GM19099 (cell line): Measurements from ENCODE around the gene HYAL1.

Experiments
- POLR2A ChIP-seq: IDR thresholded peaks from 3 replicates; pipeline ENCODE4 v1.6.1; 2011; ENCODE audit warnings: low read depth; ENCODE audit not compliant: insufficient read length; ENCODE audit errors: extremely low read depth

HYAL1 gene

DNA sequence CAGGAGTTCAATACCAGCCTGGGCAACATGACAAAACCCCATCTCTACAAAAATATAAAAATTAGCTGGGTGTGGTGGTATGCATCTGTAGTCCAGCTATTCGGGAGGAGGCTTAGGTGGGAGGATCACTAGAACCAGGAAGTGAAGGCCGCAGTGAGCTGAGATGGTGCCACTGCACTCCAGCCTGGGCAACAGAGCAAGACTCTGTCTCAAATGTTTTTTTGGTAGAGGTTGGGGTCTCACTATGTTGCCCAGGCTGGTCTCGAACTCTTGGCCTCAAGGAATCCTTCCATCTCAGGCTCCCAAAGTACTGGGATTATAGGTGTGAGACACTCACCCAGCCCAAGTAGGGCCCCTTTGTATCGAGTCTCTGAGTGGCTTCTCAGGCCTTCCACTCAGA is 9.3 kb downstream of the HYAL1 start:
- no peak for TF ChIP-seq POLR2A

DNA sequence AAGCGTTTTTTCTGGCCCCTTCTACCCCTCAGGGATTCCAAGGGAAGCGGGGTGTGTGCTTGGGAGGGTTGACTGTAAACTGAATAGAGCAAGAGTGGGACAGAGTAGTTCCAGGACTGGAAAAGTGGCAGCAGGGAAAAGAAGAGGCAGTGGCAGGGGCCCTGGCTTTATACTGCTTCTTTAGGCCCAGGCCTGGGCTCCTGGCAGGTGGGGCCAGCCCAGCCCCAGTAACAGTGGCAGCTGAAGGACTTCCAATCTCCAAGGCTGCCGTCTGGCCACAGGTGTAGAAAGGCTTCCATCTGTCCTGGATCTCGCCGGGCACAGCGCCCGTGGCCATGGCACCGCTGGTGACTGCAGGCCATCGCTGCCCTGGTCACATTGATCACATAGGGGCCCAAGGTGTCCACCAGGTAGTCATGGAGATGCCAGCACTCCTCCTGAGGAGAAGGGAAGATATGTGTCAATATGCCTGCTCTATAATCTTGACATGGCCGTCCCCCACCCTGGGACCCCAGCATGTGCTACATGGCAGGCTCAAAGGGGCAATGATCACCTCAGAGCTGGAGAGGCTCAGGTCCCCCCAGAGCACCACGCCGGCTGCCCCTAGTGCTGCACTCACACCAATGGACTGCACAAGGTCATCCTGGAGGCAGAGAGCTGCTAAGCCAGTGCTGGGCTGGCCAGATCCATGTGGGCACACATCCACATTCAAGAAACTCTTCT is 10.1 kb downstream of the HYAL1 start:
- TF ChIP-seq POLR2A: no peak

DNA sequence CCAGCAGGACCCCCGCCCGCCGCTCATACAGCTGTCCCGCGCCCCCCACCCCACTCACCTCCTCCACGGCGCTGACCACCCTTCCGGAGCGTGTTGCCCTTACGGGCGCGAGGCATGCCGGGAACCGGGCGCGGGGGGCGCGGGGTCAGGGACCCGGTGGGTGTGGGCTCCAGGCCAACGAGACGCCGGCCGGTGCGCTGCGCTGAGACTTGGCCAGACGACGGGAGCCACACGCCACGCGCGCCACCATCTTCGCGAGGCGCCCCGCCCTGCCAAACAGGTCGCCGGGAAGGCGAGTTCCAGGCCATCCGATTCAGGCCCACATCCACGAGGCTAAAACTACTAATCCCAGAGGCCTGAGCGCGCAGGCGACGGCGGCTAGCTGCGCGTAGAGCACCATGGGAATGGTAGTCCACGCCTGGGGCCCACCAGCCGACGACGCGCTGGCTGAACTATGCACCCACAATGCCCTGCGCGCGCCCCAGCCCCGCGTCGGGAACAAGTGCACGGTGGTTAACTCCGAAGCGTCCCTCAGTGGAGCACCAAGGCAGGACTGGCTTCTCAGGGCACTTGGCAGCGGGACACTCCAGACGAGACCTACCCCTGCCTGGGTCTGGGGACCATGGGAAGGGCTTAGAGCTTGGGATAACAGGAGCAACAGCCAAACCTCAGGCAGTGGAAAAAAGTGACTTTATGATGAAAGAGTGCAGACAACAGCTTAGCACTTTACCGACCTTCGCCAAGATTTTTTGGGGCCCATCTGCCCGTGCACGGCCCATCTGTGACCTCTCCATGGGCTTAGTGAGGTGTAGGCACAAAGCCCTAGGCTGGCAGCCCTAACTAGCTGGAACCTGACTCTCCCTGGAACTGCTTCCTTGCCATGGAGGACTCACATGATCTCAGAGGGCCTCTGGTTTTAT is 11.0 kb downstream of the HYAL1 start, which contains the start of gene IFRD2:
Gene IFRD2, minus strand, starts transcription at position 271 of the 920 bp plus-strand sequence. Its CDS starts 155 bp downstream, at position 116.
- TF ChIP-seq POLR2A: peak; percentile 82

DNA sequence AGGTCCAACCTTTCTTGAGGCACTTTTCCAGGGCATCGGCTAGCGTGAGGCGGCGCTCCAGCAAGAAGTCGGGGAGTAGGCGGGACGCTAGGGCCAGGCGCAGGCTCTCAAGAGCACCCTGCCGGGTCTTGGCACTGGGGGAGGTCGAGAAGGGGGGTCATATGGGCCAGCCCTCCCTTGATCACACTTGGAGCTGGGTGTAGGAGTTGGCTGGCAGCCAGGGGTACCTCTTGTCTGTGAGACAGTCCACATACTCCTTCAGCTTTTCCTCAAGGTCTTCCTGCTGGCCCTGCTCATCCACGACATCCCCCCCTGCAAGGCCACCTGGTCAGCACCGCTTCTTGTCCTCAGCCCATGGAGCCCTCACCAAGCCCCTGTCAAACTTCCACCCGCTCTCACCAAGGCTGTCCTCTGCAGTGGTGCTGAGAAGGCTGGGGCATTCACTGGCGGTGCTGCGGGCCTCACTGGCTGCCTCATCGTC is 13.2 kb downstream of the HYAL1 start:
- no peak for TF ChIP-seq POLR2A

DNA sequence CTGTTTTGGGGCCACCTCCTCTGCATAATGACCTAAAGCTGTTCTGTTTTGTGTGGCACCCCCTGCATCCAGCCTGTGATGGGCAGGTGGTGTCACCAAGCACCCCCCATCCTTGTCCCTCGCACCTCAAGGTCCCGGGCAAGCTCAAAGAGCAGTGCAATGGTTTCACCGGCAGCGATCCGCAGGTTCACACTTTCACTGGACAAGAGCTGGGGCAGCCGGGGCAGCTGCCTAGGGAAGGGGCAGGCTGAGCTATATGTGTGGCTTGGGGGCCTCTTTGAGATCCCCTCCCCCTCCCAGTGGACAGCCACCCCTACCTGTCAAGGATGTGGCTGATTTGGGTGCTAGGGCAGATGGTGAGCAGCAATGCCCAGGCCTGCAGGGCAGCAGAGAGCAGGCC is 14.2 kb downstream of the HYAL1 start:
- no peak for TF ChIP-seq POLR2A

DNA sequence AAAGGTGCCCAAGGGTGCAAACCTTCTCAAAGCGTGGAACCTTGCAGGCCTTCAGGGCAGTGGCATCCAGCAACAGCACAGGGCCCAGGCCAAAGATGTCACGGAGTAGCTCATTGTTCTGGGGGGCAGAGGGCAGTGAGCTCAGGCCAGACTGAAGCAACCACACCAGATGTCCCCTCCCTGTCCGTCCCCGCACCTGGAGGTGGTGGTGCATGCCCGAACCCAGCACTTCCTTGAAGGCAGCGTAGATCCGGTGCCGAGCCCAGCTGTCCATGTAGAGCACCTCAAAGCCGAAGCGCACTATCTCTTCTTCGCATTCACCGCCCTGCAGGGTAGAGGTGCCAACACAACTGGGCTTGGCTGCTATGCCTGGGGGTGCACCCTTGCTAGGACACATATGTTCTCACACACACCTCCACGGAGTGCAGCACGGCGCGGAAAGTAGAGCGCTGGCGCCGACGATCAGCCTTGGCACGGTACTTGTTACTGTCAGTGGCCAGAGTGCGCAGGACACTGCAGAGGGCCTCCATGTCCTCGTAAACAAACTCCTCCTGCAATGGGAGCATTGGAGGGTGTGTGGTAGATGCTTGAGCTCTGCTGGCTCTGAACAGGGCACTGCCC is 14.9 kb downstream of the HYAL1 start:
- TF ChIP-seq POLR2A: no peak

DNA sequence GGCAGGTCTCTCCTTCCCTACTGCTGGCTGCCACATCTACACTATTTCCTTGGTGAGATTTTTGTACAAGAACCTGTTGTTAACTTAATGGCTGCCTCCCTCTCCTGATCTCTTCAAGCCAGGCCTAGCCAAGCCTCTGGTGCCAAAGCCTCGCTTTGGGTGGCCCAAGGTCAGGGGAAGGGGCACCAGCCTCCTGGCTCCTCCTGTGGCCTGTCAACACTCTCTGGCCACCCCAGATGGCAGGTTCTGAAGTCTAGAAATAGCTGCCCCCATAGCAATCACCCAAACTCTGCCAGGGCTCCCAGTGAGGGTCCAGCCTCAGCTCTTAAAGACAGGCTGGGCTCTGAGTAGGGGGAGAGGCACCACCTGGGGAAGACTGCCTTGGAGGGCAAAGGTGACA is 16.1 kb downstream of the HYAL1 start:
- TF ChIP-seq POLR2A: no peak

DNA sequence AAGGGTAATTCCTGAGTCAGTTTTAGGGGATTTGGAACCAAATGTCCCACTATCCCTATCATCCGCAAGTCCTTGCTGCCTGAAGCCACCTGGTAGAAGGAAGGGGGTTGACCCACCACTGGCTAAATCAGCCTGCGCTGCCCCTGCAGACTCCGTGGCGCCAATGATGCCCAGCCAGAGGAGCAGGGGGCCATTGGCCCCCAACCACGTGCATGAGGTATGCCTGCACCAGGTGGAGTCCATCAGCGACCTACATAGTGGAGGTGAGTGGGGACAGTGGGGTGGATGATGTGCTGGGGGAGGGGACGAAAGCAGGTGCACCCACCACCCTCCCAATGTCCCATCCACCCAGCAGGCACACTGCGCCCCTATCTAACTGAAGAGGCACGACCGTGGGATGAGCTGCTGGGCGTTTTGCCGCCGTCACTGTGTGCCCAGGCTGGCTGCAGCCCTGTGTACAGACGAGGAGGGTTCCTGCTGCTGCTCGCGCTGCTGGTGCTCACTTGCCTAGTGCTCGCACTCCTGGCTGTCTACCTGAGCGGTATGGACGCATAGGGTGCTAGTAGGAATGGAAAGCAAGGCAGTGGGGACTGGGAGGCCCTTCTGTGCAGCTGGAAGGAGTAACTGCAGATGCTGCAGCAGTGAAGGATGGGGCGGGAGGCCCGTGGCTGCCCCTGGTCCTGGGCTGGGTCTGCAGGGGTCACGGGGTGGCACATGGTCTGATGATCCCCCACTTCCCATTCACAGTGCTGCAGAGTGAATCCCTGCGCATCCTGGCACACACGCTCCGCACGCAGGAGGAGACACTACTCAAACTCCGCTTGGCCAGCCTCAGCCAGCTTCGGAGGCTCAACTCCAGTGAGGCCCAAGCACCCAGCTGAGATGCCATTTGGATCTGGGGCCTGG is 16.8 kb downstream of the HYAL1 start:
- no peak for TF ChIP-seq POLR2A

DNA sequence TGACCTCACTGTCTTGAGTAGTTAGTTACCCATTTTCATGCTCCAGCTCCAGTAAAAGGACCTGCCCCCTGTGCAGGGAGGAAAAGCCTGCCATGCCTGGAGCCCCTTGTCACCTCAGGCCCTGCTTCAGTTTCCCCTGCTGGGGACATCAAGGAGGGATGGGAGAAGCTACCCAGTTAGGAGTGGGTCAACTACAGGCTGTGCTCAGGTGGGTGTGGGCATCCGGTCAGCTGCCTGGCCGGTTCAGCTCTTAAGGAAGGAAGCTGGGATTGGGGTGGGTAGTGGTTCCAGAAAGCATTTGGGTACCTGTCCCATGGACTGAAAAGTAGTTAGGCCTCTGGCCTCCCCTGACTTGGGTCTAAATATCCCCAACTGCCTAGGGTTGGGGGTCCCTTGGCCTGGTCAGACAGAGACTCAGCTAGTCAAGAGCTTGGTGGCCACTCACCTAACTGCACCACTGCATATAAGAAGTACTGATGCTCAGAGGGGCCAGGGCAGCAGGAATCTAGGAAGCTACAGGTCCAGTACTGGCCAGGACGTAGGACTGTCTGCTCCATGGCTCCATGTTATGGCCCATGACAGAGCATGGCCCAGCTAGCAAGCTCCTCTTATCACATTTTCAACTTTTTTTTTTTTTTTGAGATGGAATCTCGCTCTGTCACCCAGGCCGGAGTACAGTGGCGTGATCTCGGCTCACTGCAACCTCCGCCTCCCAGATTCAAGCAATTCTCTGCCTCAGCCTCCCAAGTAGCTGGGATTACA is 23.9 kb downstream of the HYAL1 start:
- TF ChIP-seq POLR2A: no peak

DNA sequence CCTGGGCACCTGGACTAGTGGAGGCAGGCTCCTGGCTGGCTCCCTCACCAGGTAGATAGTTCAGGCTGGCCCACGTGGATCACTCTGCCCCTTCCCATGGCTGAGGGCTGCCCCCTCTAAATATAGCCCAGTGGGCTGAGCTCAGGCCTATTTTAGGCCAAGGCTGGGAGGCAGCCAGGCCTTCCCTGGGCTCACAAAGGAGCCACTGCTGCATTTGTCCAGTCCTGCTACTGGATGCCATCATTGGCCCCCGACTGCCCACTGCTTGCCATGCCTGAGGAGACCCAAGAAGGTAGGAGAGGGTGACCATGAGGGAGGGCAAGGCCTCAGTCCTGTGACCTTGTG is 24.5 kb downstream of the HYAL1 start, which contains the start of gene LSMEM2:
Gene LSMEM2, plus strand, starts transcription at position 208 of the 345 bp plus-strand sequence. Its CDS starts 27 bp downstream, at position 235.
- TF ChIP-seq POLR2A: no peak

DNA sequence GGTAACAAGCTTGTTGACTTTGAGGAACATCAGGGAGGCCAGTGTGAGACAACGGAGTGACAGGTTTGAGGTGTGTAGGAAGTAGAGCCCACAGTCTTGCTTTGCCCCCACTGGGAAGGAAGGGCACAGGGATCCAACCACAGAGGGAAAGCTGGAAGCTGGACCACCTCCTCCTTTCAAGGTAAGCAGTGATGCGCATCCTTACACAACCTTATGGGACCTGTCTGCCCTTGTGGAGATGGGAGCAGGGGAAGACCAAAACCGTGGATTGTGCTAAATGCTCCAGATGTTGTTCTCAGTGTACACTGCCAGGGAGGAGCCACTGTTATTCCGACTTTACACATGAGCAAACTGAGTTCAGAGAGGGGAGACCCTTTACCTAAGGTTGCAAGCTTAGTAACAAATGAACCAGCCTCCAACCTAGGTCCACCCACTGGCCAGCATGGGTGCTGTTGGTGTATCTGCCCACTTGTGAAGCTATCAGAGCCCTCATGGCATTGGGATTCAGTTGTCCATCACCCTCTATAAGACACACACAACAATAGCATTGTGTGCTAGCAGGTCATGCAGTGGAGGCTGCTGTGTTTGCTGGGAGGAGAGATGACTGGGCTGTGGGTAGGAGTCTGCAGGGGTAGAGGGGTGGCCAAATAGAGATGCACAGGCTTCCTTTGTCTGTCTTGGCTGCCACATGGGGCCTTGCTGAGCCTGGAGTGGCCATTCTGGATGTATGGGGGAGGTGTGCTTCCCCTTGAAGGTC is 25.1 kb downstream of the HYAL1 start:
- TF ChIP-seq POLR2A: no peak

DNA sequence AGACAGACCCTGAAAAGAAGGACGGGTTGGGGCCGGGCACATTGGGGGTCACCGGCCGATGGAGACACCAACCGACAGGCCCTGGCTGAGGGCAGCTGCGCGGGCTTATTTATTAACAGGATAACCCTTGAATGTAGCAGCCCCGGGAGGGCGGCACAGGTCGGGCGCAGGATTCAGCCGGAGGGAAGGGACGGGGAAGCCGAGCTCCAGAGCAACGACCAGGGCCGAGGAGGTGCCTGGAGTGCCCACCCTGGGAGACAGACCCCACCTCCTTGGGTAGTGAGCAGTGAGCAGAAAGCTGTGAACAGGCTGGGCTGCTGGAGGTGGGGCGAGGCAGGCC is 26.6 kb downstream of the HYAL1 start:
- no peak for TF ChIP-seq POLR2A
